Measurements from ENCODE around the gene APOL3. TPM values are rescaled to one million over a fixed set of nuclear protein-coding genes. Genes with fewer than 3 reads are reported as not detected.
"Not testable (repeated sequence)": the region's sequence is repeated elsewhere in the genome, so short reads cannot be mapped to it uniquely, and the experiment has no call there.

APOL3 gene
- total RNA-seq, 2 donors from 2014 or later = 79.8 to 169 TPM

- H3K4me1 Mint-ChIP-seq (ENCODE audit: low read depth in 2 of 2) = peaks cover 92% of the 10 kb centered on the region in 2 donors
- peak; percentile 77 to 79 for ATAC-seq
- no peaks in the 10 kb centered on the region for H3K9me3 Mint-ChIP-seq
- H3K27ac Mint-ChIP-seq = peak overlapping the region; percentile 99
- no peaks in the 10 kb centered on the region for H3K27me3 Mint-ChIP-seq
- H3K36me3 Mint-ChIP-seq = no peaks in the 10 kb centered on the region
- peak overlapping the region; percentile 93 for H3K4me3 Mint-ChIP-seq
- DNase-seq (ENCODE audit: low spot score) = peak; percentile 73
Observed at GRCh38 chr22:36162127-36163034, 1.8 kb upstream of the APOL3 start.

- DNase-seq (ENCODE audit: low spot score) (peak; percentile 64), ATAC-seq (peak; percentile 0 to 29)
- not testable (repeated sequence) for H3K9me3 Mint-ChIP-seq, H3K27me3 Mint-ChIP-seq, H3K36me3 Mint-ChIP-seq
- Mint-ChIP-seq H3K27ac (peak overlapping the region; percentile 99), H3K4me3 (peak overlapping the region; percentile 93), H3K4me1 (ENCODE audit: low read depth in 2 of 2) (peaks cover 92% of the 10 kb centered on the region in 2 donors)
Observed at GRCh38 chr22:36161793-36162126, 1.2 kb upstream of the APOL3 start.

- Mint-ChIP-seq H3K27ac (peak overlapping the region; percentile 99), H3K9me3 (peaks cover 3% of the 10 kb centered on the region), H3K4me3 (peak overlapping the region; percentile 93), H3K27me3 (no peaks in the 10 kb centered on the region), H3K4me1 (ENCODE audit: low read depth in 2 of 2) (peaks cover 83 to 87% of the 10 kb centered on the region in 2 donors), H3K36me3 (peaks cover 12% of the 10 kb centered on the region)
- peak; percentile 77 for DNase-seq (ENCODE audit: low spot score)
- ATAC-seq = peak; percentile 67 to 78
Observed at GRCh38 chr22:36156515-36157419, 3.8 kb downstream of the APOL3 start.

DNA sequence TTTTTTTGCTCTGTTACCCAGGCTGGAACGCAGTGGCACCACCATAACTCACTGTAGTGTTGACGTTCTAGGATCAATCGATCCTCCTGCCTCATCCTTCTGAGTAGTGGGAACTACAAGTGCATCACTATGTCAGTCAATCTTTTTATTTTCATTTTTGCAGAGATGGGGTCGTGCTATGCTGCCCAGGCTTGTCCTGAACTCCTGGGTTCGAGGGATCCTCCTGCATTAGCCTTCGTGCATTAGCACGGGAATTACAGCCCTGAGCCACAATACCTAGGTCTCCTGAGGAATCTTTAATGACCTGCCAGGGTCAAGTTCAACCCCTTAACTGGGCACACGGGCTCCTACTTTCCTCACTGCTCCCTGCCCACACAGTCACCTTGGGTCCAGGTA is 4.4 kb downstream of the APOL3 start:
- Mint-ChIP-seq H3K9me3 (peaks cover 4% of the 10 kb centered on the region), H3K4me3 (peak overlapping the region; percentile 93), H3K27ac (peak overlapping the region; percentile 99), H3K36me3 (peaks cover 15% of the 10 kb centered on the region), H3K27me3 (no peaks in the 10 kb centered on the region), H3K4me1 (ENCODE audit: low read depth in 2 of 2) (peaks cover 83 to 87% of the 10 kb centered on the region in 2 donors)
- DNase-seq (ENCODE audit: low spot score) (no peak), ATAC-seq (no peak)

- Mint-ChIP-seq H3K4me3 (peak overlapping the region; percentile 93), H3K4me1 (ENCODE audit: low read depth in 2 of 2) (peaks cover 83 to 87% of the 10 kb centered on the region in 2 donors), H3K9me3 (peaks cover 4% of the 10 kb centered on the region), H3K36me3 (peaks cover 15% of the 10 kb centered on the region), H3K27me3 (no peaks in the 10 kb centered on the region), H3K27ac (peak overlapping the region; percentile 99)
- ATAC-seq (no peak), DNase-seq (ENCODE audit: low spot score) (peak; percentile 47)
Observed at GRCh38 chr22:36155702-36156101, 4.9 kb downstream of the APOL3 start.

DNA sequence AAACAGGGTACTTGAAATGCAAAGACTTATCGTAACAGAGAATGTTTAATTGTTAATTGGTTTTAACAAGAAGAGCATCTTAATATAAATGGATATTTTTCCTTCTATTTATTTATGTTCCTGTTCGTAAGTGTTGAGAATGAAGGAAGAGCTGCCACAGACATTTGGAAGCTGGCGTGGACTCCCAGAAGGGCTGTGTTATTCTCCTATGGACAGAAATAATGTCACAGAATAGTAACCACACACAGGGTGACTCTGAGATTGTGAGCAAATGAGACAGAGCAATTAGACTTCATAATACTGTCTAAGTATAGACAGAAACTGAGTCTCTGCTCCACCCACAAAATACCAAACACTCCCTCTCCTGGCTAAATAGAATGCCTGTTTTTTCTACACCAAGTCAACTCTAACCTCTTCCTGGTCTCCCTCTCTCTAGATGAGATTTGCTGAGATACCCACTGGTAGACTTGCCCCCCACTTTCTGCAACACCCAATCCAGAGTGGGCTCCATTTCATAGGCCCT is 6.1 kb downstream of the APOL3 start:
- Mint-ChIP-seq H3K36me3 (peaks cover 15% of the 10 kb centered on the region), H3K27ac (peak overlapping the region; percentile 99), H3K4me1 (ENCODE audit: low read depth in 2 of 2) (peaks cover 80 to 84% of the 10 kb centered on the region in 2 donors), H3K4me3 (peak overlapping the region; percentile 93), H3K27me3 (no peaks in the 10 kb centered on the region), H3K9me3 (peaks cover 4% of the 10 kb centered on the region)
- ATAC-seq = no peak
- peak; percentile 39 for DNase-seq (ENCODE audit: low spot score)

- H3K4me1 Mint-ChIP-seq (ENCODE audit: low read depth in 2 of 2) = peaks cover 78% of the 10 kb centered on the region in 2 donors
- peaks cover 15% of the 10 kb centered on the region for H3K36me3 Mint-ChIP-seq
- peak overlapping the region; percentile 99 for H3K27ac Mint-ChIP-seq
- H3K27me3 Mint-ChIP-seq = no peaks in the 10 kb centered on the region
- H3K9me3 Mint-ChIP-seq = peaks cover 4% of the 10 kb centered on the region
- peak overlapping the region; percentile 3 for H3K4me3 Mint-ChIP-seq
- peak; percentile 56 for DNase-seq (ENCODE audit: low spot score)
- no peak for ATAC-seq
Observed at GRCh38 chr22:36153501-36154422, 6.8 kb downstream of the APOL3 start.

- Mint-ChIP-seq H3K4me1 (ENCODE audit: low read depth in 2 of 2) (peaks cover 70 to 76% of the 10 kb centered on the region in 2 donors), H3K27ac (peak overlapping the region; percentile 3 to 99)
- not testable (repeated sequence) for ATAC-seq
Observed at GRCh38 chr22:36152821-36153220, 7.7 kb downstream of the APOL3 start.

DNA sequence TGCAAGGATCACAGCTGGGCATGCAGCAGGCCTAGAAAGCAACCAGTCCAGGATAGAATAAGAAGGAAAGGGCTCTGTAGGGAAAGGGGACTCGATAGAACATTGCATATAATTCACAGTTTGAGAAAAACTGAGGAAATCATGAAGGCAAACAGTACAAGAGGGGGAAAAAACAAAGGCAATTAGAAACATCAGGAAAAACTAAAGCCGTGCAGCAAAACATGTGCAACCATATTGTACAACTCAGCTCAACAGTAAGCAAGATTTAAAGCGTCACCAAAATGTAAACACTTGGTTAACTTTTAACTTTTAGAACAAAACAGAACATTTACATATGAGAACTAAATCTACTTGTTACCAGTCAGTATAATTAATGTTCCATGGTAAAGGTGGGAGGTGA is 8.5 kb downstream of the APOL3 start:
- peaks cover 64 to 69% of the 10 kb centered on the region in 2 donors for H3K4me1 Mint-ChIP-seq (ENCODE audit: low read depth in 2 of 2)
- ATAC-seq (no peak), DNase-seq (ENCODE audit: low spot score) (peak; percentile 12)
- peaks cover 13% of the 10 kb centered on the region for H3K36me3 Mint-ChIP-seq
- H3K27ac Mint-ChIP-seq = peak overlapping the region; percentile 3 to 76
- H3K27me3 Mint-ChIP-seq = no peaks in the 10 kb centered on the region
- peaks cover 4% of the 10 kb centered on the region for H3K9me3 Mint-ChIP-seq
- no peak overlapping the region for H3K4me3 Mint-ChIP-seq

More at GRCh38 chr22:36152821-36153220, 7.7 kb downstream of the APOL3 start:
- H3K36me3 Mint-ChIP-seq = peaks cover 15% of the 10 kb centered on the region
- H3K4me3 Mint-ChIP-seq; H3K27me3 Mint-ChIP-seq; DNase-seq (ENCODE audit: low spot score); H3K9me3 Mint-ChIP-seq: not testable (repeated sequence)

DNA sequence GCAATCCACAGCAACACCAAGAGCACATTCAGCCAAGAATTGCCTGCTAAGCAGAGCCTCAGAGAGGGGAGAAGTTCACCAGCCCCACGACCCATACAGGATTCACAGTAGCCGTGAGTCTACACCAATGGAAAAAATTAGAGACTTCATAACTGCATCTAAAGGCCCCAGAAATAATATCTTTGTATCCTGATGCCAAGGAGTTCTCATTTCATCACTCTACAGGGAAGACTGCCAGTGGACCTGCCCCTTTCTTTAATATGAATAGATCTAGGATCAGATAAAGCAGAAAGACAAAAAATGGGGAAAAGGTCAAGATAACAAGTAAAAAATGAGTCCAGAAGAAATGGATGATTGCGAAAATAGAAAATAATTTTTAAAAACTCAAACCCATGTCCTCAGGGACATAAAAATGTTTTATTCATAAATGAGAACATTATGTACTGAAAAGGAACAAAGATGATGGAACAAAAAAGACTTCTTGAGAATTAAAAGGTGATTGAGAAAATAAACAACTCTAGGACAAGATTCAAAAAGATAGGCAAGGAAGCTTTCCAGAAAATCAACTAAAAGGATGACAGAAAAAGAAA is 9.5 kb downstream of the APOL3 start:
- Mint-ChIP-seq H3K36me3 (peaks cover 9% of the 10 kb centered on the region), H3K27ac (peak overlapping the region; percentile 3 to 76), H3K4me3 (no peak overlapping the region), H3K9me3 (peaks cover 4% of the 10 kb centered on the region), H3K4me1 (ENCODE audit: low read depth in 2 of 2) (peaks cover 54 to 61% of the 10 kb centered on the region in 2 donors), H3K27me3 (no peaks in the 10 kb centered on the region)
- DNase-seq (ENCODE audit: low spot score) (no peak), ATAC-seq (no peak)

DNA sequence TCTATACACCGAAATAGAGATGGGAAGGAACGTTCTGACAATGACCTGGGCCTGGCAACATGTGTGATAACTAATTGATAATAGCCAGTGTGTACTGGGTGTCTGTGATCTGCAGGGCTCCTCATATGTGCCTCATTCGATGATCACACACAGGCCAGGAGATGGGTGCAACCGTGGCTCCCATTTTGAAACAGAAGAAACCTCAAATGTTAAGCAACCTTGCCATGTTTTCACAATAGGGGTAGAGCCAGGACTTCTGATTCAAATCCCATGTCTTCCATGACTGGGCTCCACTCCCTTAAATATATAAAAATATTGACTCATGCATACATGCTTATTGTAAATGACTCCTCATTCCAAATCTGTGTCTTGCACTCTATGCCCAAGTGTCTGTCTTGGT is 11.1 kb downstream of the APOL3 start:
- peaks cover 39 to 58% of the 10 kb centered on the region in 2 donors for H3K4me1 Mint-ChIP-seq (ENCODE audit: low read depth in 2 of 2)
- H3K27ac Mint-ChIP-seq = peak overlapping the region; percentile 5 to 76
- no peaks in the 10 kb centered on the region for H3K27me3 Mint-ChIP-seq
- H3K4me3 Mint-ChIP-seq = no peak overlapping the region
- peaks cover 9% of the 10 kb centered on the region for H3K36me3 Mint-ChIP-seq
- peaks cover 4% of the 10 kb centered on the region for H3K9me3 Mint-ChIP-seq
- ATAC-seq (peak; percentile 50 to 68), DNase-seq (ENCODE audit: low spot score) (no peak)

DNA sequence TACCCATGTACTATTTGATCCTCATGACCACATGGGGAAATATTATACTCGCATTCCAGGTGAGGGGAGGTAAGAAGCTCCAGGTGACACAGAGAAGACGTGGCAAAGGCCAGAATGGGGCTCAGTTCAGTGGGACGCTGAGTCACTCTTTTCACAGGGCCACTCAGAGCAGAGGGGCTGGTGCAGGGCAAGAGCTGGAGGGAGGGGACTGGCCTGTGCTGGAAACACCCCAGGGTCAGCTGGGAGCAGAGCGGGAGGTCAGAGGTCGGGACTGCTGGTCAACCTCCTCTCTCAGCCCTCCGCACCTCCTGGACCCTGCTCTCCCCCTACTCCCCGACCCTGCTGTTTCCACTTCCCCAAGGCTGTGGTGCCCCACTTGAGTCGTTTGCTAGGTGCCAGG is 12.1 kb downstream of the APOL3 start:
- H3K27ac Mint-ChIP-seq = peak overlapping the region in 1 of 2 donors; percentile 76
- peak; percentile 11 to 45 for ATAC-seq
- H3K9me3 Mint-ChIP-seq = peaks cover 4% of the 10 kb centered on the region
- DNase-seq (ENCODE audit: low spot score) = peak; percentile 45
- peaks cover 29 to 48% of the 10 kb centered on the region in 2 donors for H3K4me1 Mint-ChIP-seq (ENCODE audit: low read depth in 2 of 2)
- no peaks in the 10 kb centered on the region for H3K27me3 Mint-ChIP-seq
- H3K36me3 Mint-ChIP-seq = peaks cover 9% of the 10 kb centered on the region
- no peak overlapping the region for H3K4me3 Mint-ChIP-seq

Data from natural killer cell treated with Interleukin-12 subunit alpha and Interleukin-12 subunit beta and Interleukin-15 and Interleukin-18, amount 100 ng/mL, for 72 hours (primary cell).